Glutamatergic neuron (in vitro differentiated cells): ENCODE results near the gene LRP2BP. TPM values are rescaled to one million over a fixed set of nuclear protein-coding genes. Genes with fewer than 3 reads are reported as not detected.

Source experiments
- DNase-seq: peaks from one replicate; pipeline ENCODE4 v3.0.0; 2022
- H3K27ac Mint-ChIP-seq: one replicate; pipeline ENCODE4 v1.8.0; 2020; ENCODE audit warnings: mild to moderate bottlenecking, mixed read lengths, inconsistent platforms; ENCODE audit not compliant: unreplicated experiment
- H3K27me3 Mint-ChIP-seq: one replicate; pipeline ENCODE4 v1.8.0; 2020; ENCODE audit warnings: mild to moderate bottlenecking, moderate library complexity, mixed read lengths, inconsistent platforms; ENCODE audit not compliant: unreplicated experiment
- H3K36me3 Mint-ChIP-seq: one replicate; pipeline ENCODE4 v1.8.0; 2020; ENCODE audit warnings: mild to moderate bottlenecking, mixed read lengths, inconsistent platforms; ENCODE audit not compliant: unreplicated experiment
- H3K4me1 Mint-ChIP-seq: one replicate; pipeline ENCODE4 v1.8.0; 2020; ENCODE audit warnings: mild to moderate bottlenecking, low read depth, mixed read lengths, inconsistent platforms; ENCODE audit not compliant: unreplicated experiment
- H3K4me3 Mint-ChIP-seq: one replicate; pipeline ENCODE4 v1.8.0; 2020; ENCODE audit warnings: mild to moderate bottlenecking, mixed read lengths, inconsistent platforms; ENCODE audit not compliant: unreplicated experiment
- H3K9me3 Mint-ChIP-seq: one replicate; pipeline ENCODE4 v1.8.0; 2020; ENCODE audit warnings: mild to moderate bottlenecking, moderate library complexity, mixed read lengths, inconsistent platforms; ENCODE audit not compliant: unreplicated experiment
- CTCF ChIP-seq: fragments of 200-600 bp; sonication (generic); IDR thresholded peaks from one replicate; pipeline ENCODE4 v1.5.0; 2021; ENCODE audit not compliant: partially characterized antibody, unreplicated experiment
- total RNA-seq: library from RNA; stranded (reverse); fragmentation: NEBNext Ultra II Directional; extraction: Animal tissue kit (Norgen Biotek cat#: 25700); gene quantifications from one replicate; pipeline ENCODE4 v1.2.1, GENCODE V29; 2021; ENCODE audit not compliant: unreplicated experiment

Gene LRP2BP
- total RNA-seq, 1 donor from 2014 or later, result 1.1 TPM

DNA sequence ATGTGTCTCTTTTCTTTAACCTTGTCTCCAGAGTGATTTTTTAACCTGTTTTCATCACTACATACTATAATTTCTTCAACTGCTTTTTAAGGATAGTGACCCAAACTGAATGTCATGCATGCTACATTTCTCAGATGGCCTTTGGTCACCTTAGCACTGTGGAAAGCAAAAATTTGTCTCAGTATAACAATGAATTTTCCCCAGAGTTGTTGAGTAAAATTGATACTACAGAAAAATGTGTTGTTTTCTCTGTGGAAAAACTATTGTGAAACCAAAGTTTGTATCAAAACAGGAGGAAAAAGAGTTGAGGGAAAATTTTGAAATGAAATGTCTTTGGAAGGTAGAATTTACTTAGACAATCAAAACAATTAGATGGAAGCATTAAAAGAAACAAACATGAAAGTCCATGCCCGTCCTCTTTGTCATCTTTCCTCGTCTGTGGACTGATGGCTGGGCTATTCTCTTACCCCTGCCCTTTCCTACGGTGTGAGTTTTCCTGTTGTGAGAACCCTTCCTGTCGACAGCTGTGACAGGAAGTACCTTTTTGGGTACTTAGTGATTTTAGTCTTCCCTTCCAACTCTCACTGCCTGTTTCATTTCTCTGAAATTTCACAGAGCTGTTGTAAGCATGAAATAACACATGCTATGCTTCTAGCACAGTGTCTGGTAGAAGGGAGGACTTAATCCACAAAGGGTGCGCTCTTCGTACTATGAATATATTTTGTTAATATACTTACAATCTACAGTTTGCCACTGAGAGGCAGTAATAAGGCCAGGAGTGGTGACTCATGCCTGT lies 50.8 kb downstream of the LRP2BP start:
- peak overlapping the region; percentile 98 for H3K27ac Mint-ChIP-seq
- H3K4me3 Mint-ChIP-seq, result peak overlapping the region; percentile 21
- peaks cover 32% of the 10 kb centered on the region for H3K4me1 Mint-ChIP-seq
- peaks cover 5% of the 10 kb centered on the region for H3K36me3 Mint-ChIP-seq
- H3K27me3 Mint-ChIP-seq, result peaks cover 5% of the 10 kb centered on the region
- H3K9me3 Mint-ChIP-seq, result peaks cover 11% of the 10 kb centered on the region
- DNase-seq, result no peak
- TF ChIP-seq CTCF, result no peak

DNA sequence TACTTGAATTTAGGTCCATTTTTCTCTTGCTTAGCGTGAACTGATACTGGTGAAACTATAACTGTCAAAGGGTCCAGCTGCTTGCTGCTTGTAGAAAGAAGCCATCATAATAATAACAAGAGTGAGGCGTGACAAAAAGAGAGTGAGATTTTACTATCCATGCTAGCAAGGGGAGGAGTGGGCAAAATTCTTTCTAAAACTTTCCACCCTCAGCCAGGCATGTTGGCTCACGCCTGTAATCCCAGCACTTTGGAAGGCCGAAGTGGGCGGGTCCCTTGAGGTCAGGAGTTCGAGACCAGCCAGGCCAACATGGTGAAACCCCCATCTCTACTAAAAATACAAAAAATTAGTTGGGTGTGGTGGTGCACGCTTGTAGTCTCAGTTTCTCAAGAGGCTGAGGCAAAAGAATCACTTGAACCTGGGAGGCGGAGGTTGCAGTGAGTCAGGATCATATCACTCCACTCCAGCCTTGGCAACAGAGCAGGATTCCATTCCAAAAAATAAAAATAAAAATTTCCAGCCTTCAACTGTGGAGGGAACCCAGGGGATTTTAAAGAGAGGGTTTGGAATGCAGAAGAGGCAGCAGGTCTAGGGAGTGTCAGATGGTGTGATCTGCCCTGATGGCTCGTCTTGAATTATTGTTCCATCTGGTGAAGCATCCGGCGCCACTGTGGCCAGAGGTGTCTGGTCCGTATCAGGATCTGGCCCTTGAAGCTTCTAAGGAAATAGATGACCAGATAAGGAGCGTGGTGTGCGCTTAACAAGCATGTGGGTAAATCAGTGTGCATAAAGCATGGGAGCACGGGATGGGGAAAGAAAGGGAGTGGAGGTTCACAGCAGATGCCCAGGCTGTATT lies 51.8 kb downstream of the LRP2BP start:
- H3K27me3 Mint-ChIP-seq, result peaks cover 5% of the 10 kb centered on the region
- H3K9me3 Mint-ChIP-seq, result peaks cover 11% of the 10 kb centered on the region
- DNase-seq, result peak; percentile 65
- H3K4me3 Mint-ChIP-seq, result peak overlapping the region; percentile 75
- H3K27ac Mint-ChIP-seq, result peak overlapping the region; percentile 98
- H3K4me1 Mint-ChIP-seq, result peaks cover 32% of the 10 kb centered on the region
- no peak for TF ChIP-seq CTCF
- peaks cover 12% of the 10 kb centered on the region for H3K36me3 Mint-ChIP-seq

DNA sequence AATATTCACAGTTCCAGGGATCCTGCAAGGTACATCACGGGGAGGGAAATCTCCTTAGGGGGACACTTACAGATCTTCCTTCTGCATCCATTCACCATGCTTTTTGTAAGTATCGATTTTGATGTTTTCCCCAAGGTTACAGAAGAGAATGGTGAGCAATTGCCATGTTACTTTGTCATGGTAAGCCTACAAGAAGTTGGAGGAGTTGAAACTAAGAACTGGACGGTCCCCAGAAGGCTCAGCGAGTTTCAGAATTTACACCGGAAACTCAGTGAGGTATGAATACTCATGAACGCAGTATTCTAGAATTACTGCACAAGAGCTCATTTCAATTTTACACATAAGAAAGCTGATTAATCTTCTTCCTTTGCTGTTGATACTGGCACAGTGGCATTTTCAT lies 53.9 kb downstream of the LRP2BP start:
- Mint-ChIP-seq H3K36me3 (peaks cover 13% of the 10 kb centered on the region), H3K27ac (no peak overlapping the region)

DNA sequence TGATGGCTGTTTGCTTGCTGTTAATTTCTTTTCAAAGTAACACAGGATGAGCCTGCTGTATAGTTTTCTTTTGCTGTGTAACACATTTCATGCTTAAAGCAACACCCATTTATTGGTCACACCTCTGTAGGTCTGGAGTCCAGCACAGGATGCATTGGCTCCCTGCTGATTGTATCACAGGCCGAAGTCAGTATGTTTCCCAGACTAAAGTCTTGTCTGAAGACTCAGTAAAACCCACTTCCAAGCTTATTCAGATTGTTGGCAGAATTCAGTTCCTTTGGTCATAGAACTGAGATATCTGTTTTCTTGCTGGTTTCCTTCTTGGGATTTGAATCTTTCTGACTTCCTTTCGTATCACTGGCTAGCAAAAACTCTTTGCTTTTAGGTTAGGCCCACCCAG lies 54.3 kb downstream of the LRP2BP start:
- Mint-ChIP-seq H3K27ac (no peak overlapping the region), H3K4me3 (no peak overlapping the region), H3K36me3 (peaks cover 13% of the 10 kb centered on the region), H3K27me3 (peaks cover 5% of the 10 kb centered on the region), H3K9me3 (peaks cover 11% of the 10 kb centered on the region), H3K4me1 (peaks cover 32% of the 10 kb centered on the region)
- DNase-seq, result no peak
- no peak for TF ChIP-seq CTCF

More for the DNA sequence above, 53.9 kb downstream of the LRP2BP start:
- DNase-seq, result no peak
- no peak for TF ChIP-seq CTCF
- Mint-ChIP-seq H3K4me1 (peaks cover 32% of the 10 kb centered on the region), H3K27me3 (peaks cover 5% of the 10 kb centered on the region), H3K9me3 (peaks cover 11% of the 10 kb centered on the region), H3K4me3 (no peak overlapping the region)
